Right lobe of liver (tissue), 6 donors: ENCODE measurements around the gene BAMBI. TPM values are rescaled to one million over a fixed set of nuclear protein-coding genes. Genes with fewer than 3 reads are reported as not detected.

Experiments
- ATAC-seq, 4 donors: fragments of 200-7000 bp; cut with Tn5 transposase; one replicate each; pipeline ENCODE4 v1.9.1; 2020; ENCODE audit warnings: mild to moderate bottlenecking in 4 of 4, moderate library complexity in 4 of 4
- DNase-seq, 3 donors: peaks; one replicate each; pipeline ENCODE4 v3.0.0-alpha.2; 2020
- H3K27ac ChIP-seq, 3 donors: fragments of 200-600 bp; one replicate each; pipeline ENCODE4 v1.8.0; 2022
- H3K27me3 ChIP-seq, 2 donors: fragments of 200-600 bp; one replicate each; pipeline ENCODE4 v1.8.0; 2022
- H3K36me3 ChIP-seq, 4 donors: fragments of 200-600 bp; sonication (generic) in 1 of 4; one replicate each; pipeline versions ENCODE4 v1.5.1 to v1.8.0; 2017 to 2022; ENCODE audit warnings: control low read depth in 1 of 4
- H3K4me1 ChIP-seq, 4 donors: fragments of 200-600 bp; sonication (generic) in 1 of 4; one replicate each; pipeline versions ENCODE4 v1.5.1 to v1.8.0; 2017 to 2022; ENCODE audit warnings: control low read depth in 1 of 4
- H3K4me3 ChIP-seq, 3 donors: fragments of 200-600 bp; one replicate each; pipeline ENCODE4 v1.8.0; 2022
- H3K9me3 ChIP-seq, 4 donors: fragments of 200-600 bp; sonication (generic) in 1 of 4; one replicate each; pipeline versions ENCODE4 v1.5.1 to v1.8.0; 2017 to 2022; ENCODE audit warnings: control low read depth in 1 of 4
- POLR2A ChIP-seq: fragments of 450-650 bp; IDR thresholded peaks from one replicate; pipeline ENCODE4 v1.6.1; 2017; ENCODE audit warnings: antibody characterized with exemption, mild to moderate bottlenecking
- WGBS: methylation state at CpG from one replicate; pipeline ENCODE4 v1.1.6; 2018; ENCODE audit warnings: low coverage, low lambda C conversion rate; ENCODE audit not compliant: insufficient coverage; ENCODE audit errors: missing lambda C conversion rate; 5-methylcytosine and 5-hydroxymethylcytosine counted together
- intact Hi-C, 2 donors: fragments of 100-400 bp; cut with DNase I; formaldehyde crosslinking; loops; one replicate each; pipeline versions ENCODE4 v1.11.2 to v1.14.1; 2022
- total RNA-seq, 6 experiments: library from RNA; depleted of rRNA in 2 of 6; stranded (reverse); fragments of >200 nt in 2 of 6; fragmentation: NEBNext Ultra II Directional in 3 of 6; extraction: Animal tissue kit (Norgen Biotek cat#: 25700) in 3 of 6; gene quantifications; one replicate each; pipeline versions ENCODE4 v1.1.0 to v1.2.4, GENCODE V29; 2016 to 2023
- TF ChIP-seq, protein P1 (sequence below), 4 donors: fragments of 200-600 bp in 3 of 4; fragments of 450-650 bp in 1 of 4; IDR thresholded peaks; one replicate each; pipeline versions ENCODE4 v1.5.1 to v1.8.0; 2016 to 2022; ENCODE audit warnings: antibody characterized with exemption in 4 of 4, mild to moderate bottlenecking in 2 of 4
- donor health status: DM: no; HTN: yes; CAD: no.
- donor health status: DM: no; HTN: no; CAD: no.
- donor health status: DM: no; HTN: no; CAD: no.
- donor health status: DM: no; HTN: yes; CAD: no.
- donor health status: DM: no; HTN: yes; CAD: no.

Gene BAMBI
- total RNA-seq, 6 experiments from 2014 or later, result 2.4 to 22.4 (median 7.2) TPM

DNA sequence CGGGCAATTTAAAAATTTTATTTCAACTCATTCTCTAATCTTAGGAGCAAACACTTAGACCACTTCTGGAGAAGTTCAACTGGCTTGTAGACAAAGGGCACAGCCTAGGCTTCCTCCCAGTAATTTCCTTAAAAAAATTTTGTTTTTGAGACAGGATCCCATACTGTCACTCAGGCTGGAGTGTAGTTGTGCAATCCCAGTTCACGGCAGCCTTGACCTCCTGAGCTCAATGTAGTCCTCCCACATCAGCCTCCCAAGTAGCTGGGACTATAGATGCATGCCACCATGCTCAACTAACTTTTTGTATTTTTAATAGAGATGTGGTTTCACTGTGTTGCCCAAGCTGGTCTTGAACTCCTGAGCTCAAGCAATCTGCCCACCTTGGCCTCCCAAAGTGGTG is 38.4 kb downstream of the BAMBI start:
- no peaks in the 10 kb centered on the region for H3K36me3 ChIP-seq
- intact Hi-C loops, result no loop called here
- no peak for DNase-seq
- WGBS, result 66% methylated on average over 2 of the region's 2 CpGs
- no peaks in the 10 kb centered on the region for H3K9me3 ChIP-seq
- no peak for ATAC-seq
- no peaks in the 10 kb centered on the region for H3K4me1 ChIP-seq
- H3K27ac ChIP-seq, result no peak overlapping the region
- no peak for TF ChIP-seq POLR2A
- TF ChIP-seq, protein P1, sequence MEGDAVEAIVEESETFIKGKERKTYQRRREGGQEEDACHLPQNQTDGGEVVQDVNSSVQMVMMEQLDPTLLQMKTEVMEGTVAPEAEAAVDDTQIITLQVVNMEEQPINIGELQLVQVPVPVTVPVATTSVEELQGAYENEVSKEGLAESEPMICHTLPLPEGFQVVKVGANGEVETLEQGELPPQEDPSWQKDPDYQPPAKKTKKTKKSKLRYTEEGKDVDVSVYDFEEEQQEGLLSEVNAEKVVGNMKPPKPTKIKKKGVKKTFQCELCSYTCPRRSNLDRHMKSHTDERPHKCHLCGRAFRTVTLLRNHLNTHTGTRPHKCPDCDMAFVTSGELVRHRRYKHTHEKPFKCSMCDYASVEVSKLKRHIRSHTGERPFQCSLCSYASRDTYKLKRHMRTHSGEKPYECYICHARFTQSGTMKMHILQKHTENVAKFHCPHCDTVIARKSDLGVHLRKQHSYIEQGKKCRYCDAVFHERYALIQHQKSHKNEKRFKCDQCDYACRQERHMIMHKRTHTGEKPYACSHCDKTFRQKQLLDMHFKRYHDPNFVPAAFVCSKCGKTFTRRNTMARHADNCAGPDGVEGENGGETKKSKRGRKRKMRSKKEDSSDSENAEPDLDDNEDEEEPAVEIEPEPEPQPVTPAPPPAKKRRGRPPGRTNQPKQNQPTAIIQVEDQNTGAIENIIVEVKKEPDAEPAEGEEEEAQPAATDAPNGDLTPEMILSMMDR (IDR thresholded peaks at IDR 0.05), result no peak
- H3K27me3 ChIP-seq, result no peaks in the 10 kb centered on the region
- no peak overlapping the region for H3K4me3 ChIP-seq

- 86% methylated on average over 1 of the region's 1 CpG for WGBS
- no peak for TF ChIP-seq POLR2A
- TF ChIP-seq, protein P1 (IDR thresholded peaks at IDR 0.05), result no peak
- Histone ChIP-seq H3K27me3 (no peaks in the 10 kb centered on the region), H3K9me3 (no peaks in the 10 kb centered on the region), H3K4me3 (no peak overlapping the region), H3K27ac (no peak overlapping the region), H3K36me3 (no peaks in the 10 kb centered on the region), H3K4me1 (peaks cover 0 to 3% (median 0%) of the 10 kb centered on the region in 4 donors)
- ATAC-seq (no peak), DNase-seq (no peak)
- intact Hi-C loops, result no loop called here
These were observed 39.4 kb downstream of the BAMBI start for GRCh38 chr10:28716748-28717147.

GRCh38 chr10:28717656-28718201 is 40.4 kb downstream of the BAMBI start:
- Histone ChIP-seq H3K4me1 (peaks cover 0 to 7% (median 0%) of the 10 kb centered on the region in 4 donors), H3K36me3 (no peaks in the 10 kb centered on the region), H3K27ac (no peak overlapping the region), H3K27me3 (no peaks in the 10 kb centered on the region), H3K4me3 (no peak overlapping the region), H3K9me3 (no peaks in the 10 kb centered on the region)
- 50% methylated on average over 2 of the region's 3 CpGs for WGBS
- peak in 1 of 4 donors; percentile 38 for ATAC-seq
- intact Hi-C loops, result no loop called here
- no peak for DNase-seq
- TF ChIP-seq, protein P1 (IDR thresholded peaks at IDR 0.05), result no peak
- no peak for TF ChIP-seq POLR2A

GRCh38 chr10:28719789-28720436 is 42.6 kb downstream of the BAMBI start:
- DNase-seq, result no peak
- Histone ChIP-seq H3K4me3 (no peak overlapping the region), H3K9me3 (no peaks in the 10 kb centered on the region), H3K36me3 (no peaks in the 10 kb centered on the region), H3K27ac (no peak overlapping the region), H3K4me1 (peaks cover 0 to 7% (median 0%) of the 10 kb centered on the region in 4 donors), H3K27me3 (no peaks in the 10 kb centered on the region)
- ATAC-seq, result no peak
- 40% methylated on average over 7 of the region's 8 CpGs for WGBS
- intact Hi-C loops, result no loop called here
- TF ChIP-seq, protein P1 (IDR thresholded peaks at IDR 0.05), result no peak
- TF ChIP-seq POLR2A, result no peak
